ENCODE data around the gene SERINC5.

The SERINC5 gene

DNA sequence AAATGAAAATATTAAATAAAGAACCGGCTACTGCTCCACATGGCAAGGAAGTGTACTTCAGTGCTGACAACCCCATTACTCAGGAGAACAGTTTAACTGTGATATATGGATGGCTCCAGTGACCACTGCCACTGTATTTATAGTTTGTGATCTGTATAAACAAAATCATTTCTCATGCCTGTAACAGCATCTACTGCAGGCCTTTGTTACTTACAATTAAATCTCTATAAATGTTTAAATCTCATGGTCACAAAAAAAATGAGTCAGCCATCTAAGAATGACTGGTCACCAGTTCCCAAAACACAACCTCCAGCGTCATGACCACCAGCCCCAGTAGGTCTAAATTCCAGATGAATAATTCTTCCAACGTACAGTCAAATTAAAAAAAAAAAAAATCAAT lies 24.6 kb downstream of the SERINC5 start:
- TF ChIP-seq POLR2AphosphoS5 (IDR thresholded peaks at IDR 0.05; ENCODE audit: low read depth) (no peak), SPI1 (IDR thresholded peaks at IDR 0.05; ENCODE audit: borderline replicate concordance, low read depth) (no peak), GABPA (IDR thresholded peaks at IDR 0.05; ENCODE audit: low read depth) (no peak)
- TF ChIP-seq, protein P1, sequence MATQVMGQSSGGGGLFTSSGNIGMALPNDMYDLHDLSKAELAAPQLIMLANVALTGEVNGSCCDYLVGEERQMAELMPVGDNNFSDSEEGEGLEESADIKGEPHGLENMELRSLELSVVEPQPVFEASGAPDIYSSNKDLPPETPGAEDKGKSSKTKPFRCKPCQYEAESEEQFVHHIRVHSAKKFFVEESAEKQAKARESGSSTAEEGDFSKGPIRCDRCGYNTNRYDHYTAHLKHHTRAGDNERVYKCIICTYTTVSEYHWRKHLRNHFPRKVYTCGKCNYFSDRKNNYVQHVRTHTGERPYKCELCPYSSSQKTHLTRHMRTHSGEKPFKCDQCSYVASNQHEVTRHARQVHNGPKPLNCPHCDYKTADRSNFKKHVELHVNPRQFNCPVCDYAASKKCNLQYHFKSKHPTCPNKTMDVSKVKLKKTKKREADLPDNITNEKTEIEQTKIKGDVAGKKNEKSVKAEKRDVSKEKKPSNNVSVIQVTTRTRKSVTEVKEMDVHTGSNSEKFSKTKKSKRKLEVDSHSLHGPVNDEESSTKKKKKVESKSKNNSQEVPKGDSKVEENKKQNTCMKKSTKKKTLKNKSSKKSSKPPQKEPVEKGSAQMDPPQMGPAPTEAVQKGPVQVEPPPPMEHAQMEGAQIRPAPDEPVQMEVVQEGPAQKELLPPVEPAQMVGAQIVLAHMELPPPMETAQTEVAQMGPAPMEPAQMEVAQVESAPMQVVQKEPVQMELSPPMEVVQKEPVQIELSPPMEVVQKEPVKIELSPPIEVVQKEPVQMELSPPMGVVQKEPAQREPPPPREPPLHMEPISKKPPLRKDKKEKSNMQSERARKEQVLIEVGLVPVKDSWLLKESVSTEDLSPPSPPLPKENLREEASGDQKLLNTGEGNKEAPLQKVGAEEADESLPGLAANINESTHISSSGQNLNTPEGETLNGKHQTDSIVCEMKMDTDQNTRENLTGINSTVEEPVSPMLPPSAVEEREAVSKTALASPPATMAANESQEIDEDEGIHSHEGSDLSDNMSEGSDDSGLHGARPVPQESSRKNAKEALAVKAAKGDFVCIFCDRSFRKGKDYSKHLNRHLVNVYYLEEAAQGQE (IDR thresholded peaks at IDR 0.05; ENCODE audit: insufficient replicate concordance, low read depth): no peak
- TF ChIP-seq, protein P2, sequence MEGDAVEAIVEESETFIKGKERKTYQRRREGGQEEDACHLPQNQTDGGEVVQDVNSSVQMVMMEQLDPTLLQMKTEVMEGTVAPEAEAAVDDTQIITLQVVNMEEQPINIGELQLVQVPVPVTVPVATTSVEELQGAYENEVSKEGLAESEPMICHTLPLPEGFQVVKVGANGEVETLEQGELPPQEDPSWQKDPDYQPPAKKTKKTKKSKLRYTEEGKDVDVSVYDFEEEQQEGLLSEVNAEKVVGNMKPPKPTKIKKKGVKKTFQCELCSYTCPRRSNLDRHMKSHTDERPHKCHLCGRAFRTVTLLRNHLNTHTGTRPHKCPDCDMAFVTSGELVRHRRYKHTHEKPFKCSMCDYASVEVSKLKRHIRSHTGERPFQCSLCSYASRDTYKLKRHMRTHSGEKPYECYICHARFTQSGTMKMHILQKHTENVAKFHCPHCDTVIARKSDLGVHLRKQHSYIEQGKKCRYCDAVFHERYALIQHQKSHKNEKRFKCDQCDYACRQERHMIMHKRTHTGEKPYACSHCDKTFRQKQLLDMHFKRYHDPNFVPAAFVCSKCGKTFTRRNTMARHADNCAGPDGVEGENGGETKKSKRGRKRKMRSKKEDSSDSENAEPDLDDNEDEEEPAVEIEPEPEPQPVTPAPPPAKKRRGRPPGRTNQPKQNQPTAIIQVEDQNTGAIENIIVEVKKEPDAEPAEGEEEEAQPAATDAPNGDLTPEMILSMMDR (IDR thresholded peaks at IDR 0.05; ENCODE audit: insufficient read depth, low read length): no peak
- H3K4me3 ChIP-seq (replicated peaks; ENCODE audit: insufficient read depth, low read length): no peak overlapping the region
- no peaks in the 10 kb centered on the region for H3K27me3 ChIP-seq (ENCODE audit: insufficient read depth, poor library complexity, severe bottlenecking)
- H3K27ac ChIP-seq (replicated peaks): no peak overlapping the region
- DNase-seq (ENCODE audit: low read depth in 1 of 2, low spot score in 1 of 2): no peak

DNA sequence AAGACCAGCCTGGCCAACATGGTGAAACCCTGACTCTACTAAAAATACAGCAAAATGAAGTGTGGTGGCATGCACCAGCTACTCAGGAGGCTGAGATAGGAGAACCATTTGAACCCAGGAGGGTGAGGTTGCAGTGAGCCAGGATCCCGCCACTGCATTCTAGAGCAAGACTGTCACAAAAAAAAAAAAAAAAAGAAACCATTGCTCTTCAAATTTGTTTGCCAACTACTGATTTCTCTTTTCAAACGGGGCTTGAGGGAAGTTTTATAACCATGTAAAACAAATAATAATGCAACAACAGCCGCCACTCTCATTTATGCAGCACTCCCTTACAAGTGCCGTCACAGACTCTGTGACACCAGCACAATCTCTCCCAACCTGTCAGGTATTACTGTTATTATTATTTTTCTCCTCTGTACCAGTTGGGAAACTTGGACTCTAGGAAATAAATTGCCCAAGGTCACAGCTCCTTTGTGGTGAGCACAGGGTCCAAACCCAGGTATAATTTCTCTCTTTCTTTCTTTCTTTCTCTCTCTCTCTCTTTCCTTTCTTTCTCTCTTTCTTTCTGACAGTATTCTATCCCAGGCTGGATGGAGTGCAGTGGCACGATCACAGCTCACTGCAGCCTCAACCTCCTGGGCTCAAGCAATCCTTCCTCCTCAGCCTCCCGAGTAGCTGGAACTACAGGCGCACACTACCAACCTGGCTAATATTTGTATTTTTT lies 25.4 kb downstream of the SERINC5 start:
- H3K27ac ChIP-seq (replicated peaks): no peak overlapping the region
- no peak for DNase-seq (ENCODE audit: low read depth in 1 of 2, low spot score in 1 of 2)
- no peaks in the 10 kb centered on the region for H3K27me3 ChIP-seq (ENCODE audit: insufficient read depth, poor library complexity, severe bottlenecking)
- TF ChIP-seq, protein P1 (IDR thresholded peaks at IDR 0.05; ENCODE audit: insufficient replicate concordance, low read depth): no peak
- TF ChIP-seq, protein P2 (IDR thresholded peaks at IDR 0.05; ENCODE audit: insufficient read depth, low read length): no peak
- TF ChIP-seq SPI1 (IDR thresholded peaks at IDR 0.05; ENCODE audit: borderline replicate concordance, low read depth): no peak
- H3K4me3 ChIP-seq (replicated peaks; ENCODE audit: insufficient read depth, low read length): no peak overlapping the region

DNA sequence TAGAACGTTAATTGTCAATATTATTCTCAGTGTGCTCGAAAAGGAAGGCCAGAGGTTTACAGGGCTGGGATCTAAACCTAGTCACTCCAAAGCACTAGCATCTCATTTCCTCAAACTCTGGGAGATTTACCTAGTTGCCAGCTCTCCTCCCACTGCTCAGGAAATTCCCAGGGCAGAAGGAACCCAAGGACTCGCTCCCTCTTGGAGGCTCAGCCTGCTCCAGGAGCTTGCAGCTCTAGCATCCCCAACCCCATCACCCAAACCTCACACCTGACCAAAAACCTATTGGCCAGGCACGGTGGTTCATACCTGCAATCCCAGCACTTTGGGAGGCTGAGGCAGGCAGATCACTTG lies 26.0 kb downstream of the SERINC5 start:
- H3K27ac ChIP-seq (replicated peaks): no peak overlapping the region
- TF ChIP-seq, protein P2 (IDR thresholded peaks at IDR 0.05; ENCODE audit: insufficient read depth, low read length): no peak
- no peak for TF ChIP-seq POLR2AphosphoS5 (IDR thresholded peaks at IDR 0.05; ENCODE audit: low read depth)
- TF ChIP-seq GABPA (IDR thresholded peaks at IDR 0.05; ENCODE audit: low read depth): no peak
- TF ChIP-seq, protein P1 (IDR thresholded peaks at IDR 0.05; ENCODE audit: insufficient replicate concordance, low read depth): no peak
- TF ChIP-seq SPI1 (IDR thresholded peaks at IDR 0.05; ENCODE audit: borderline replicate concordance, low read depth): no peak
- DNase-seq (ENCODE audit: low read depth in 1 of 2, low spot score in 1 of 2): no peak
- no peaks in the 10 kb centered on the region for H3K27me3 ChIP-seq (ENCODE audit: insufficient read depth, poor library complexity, severe bottlenecking)
- H3K4me3 ChIP-seq (replicated peaks; ENCODE audit: insufficient read depth, low read length): no peak overlapping the region
